WERI-Rb-1 (cell line): ENCODE measurements around the gene ABCC8.

Experiments used
- DNase-seq: peaks from one replicate; pipeline ENCODE4 v3.0.0-alpha.2; 2020
- H3K27ac ChIP-seq: fragments of 250-450 bp; sonication (Bioruptor Pico); 2 replicates; pipeline ENCODE4 v1.5.1; 2020; ENCODE audit warnings: mild to moderate bottlenecking, moderate library complexity
- H3K27me3 ChIP-seq: fragments of 250-450 bp; sonication (Bioruptor Pico); 2 replicates; pipeline ENCODE4 v1.5.1; 2021; ENCODE audit warnings: mild to moderate bottlenecking, low read depth, moderate library complexity; ENCODE audit not compliant: insufficient read depth, severe bottlenecking
- H3K36me3 ChIP-seq: fragments of 250-450 bp; sonication (Bioruptor Pico); 2 replicates; pipeline ENCODE4 v1.5.1; 2020; ENCODE audit warnings: mild to moderate bottlenecking, moderate library complexity
- H3K4me3 ChIP-seq: 2 replicates; pipeline ENCODE4 v1.5.1; 2011; ENCODE audit warnings: low read depth, mild to moderate bottlenecking, control low read depth, low read length
- H3K9me3 ChIP-seq: fragments of 250-450 bp; sonication (Bioruptor Pico); 2 replicates; pipeline ENCODE4 v1.5.1; 2021; ENCODE audit warnings: mild to moderate bottlenecking, moderate library complexity; ENCODE audit not compliant: severe bottlenecking
- CTCF ChIP-seq: IDR thresholded peaks from 2 replicates; pipeline ENCODE4 v1.5.1; 2011; ENCODE audit warnings: low read depth, mild to moderate bottlenecking, control low read depth, inconsistent platforms, low read length

The ABCC8 gene

GRCh38 chr11:17471501-17471900 lies 5.1 kb downstream of the ABCC8 start:
- no peaks in the 10 kb centered on the region for H3K27me3 ChIP-seq
- no peaks in the 10 kb centered on the region for H3K9me3 ChIP-seq
- H3K36me3 ChIP-seq: peaks cover 43% of the 10 kb centered on the region
- no peak overlapping the region for H3K4me3 ChIP-seq
- DNase-seq: no peak
- no peak overlapping the region for H3K27ac ChIP-seq
- TF ChIP-seq CTCF: peak; percentile 23; the same call in 1 of the 2 replicates

- H3K27me3 ChIP-seq: no peaks in the 10 kb centered on the region
- peaks cover 47% of the 10 kb centered on the region for H3K36me3 ChIP-seq
- no peak for DNase-seq
- TF ChIP-seq CTCF: no peak
- H3K9me3 ChIP-seq: no peaks in the 10 kb centered on the region
- no peak overlapping the region for H3K27ac ChIP-seq
- H3K4me3 ChIP-seq: no peak overlapping the region
Observed at GRCh38 chr11:17469998-17470397, 6.6 kb downstream of the ABCC8 start.

- Histone ChIP-seq H3K36me3 (peaks cover 43% of the 10 kb centered on the region), H3K27me3 (no peaks in the 10 kb centered on the region), H3K9me3 (no peaks in the 10 kb centered on the region), H3K27ac (no peak overlapping the region), H3K4me3 (no peak overlapping the region)
- no peak for DNase-seq
- TF ChIP-seq CTCF: no peak
Observed at GRCh38 chr11:17468122-17468521, 8.5 kb downstream of the ABCC8 start.

GRCh38 chr11:17463546-17464174 lies 13.0 kb downstream of the ABCC8 start:
- no peaks in the 10 kb centered on the region for H3K27me3 ChIP-seq
- DNase-seq: no peak
- no peak overlapping the region for H3K27ac ChIP-seq
- H3K4me3 ChIP-seq: no peak overlapping the region
- peaks cover 50% of the 10 kb centered on the region for H3K36me3 ChIP-seq
- no peaks in the 10 kb centered on the region for H3K9me3 ChIP-seq
- TF ChIP-seq CTCF: no peak

GRCh38 chr11:17462940-17463339 lies 13.7 kb downstream of the ABCC8 start:
- Histone ChIP-seq H3K27ac (no peak overlapping the region), H3K27me3 (no peaks in the 10 kb centered on the region), H3K9me3 (no peaks in the 10 kb centered on the region), H3K4me3 (no peak overlapping the region), H3K36me3 (peaks cover 43% of the 10 kb centered on the region)
- DNase-seq: no peak
- TF ChIP-seq CTCF: no peak

- Histone ChIP-seq H3K4me3 (no peak overlapping the region), H3K9me3 (no peaks in the 10 kb centered on the region), H3K27ac (no peak overlapping the region), H3K27me3 (no peaks in the 10 kb centered on the region), H3K36me3 (peaks cover 36% of the 10 kb centered on the region)
- DNase-seq: no peak
- no peak for TF ChIP-seq CTCF
Observed at GRCh38 chr11:17460406-17460805, 16.2 kb downstream of the ABCC8 start.
